SK-N-SH (cell line): ENCODE data around the gene DCAF12L1. TPM values are rescaled to one million over a fixed set of nuclear protein-coding genes. Genes with fewer than 3 reads are reported as not detected.

Experiments used
- CTCF ChIA-PET: fragments of 300-600, 350-600 bp; formaldehyde crosslinking; extraction: SDS; loops from one replicate; lab custom pipeline; 2021; lab: Yijun Ruan, JAX
- POLR2A ChIA-PET: fragments of 350-600 bp; sonication (Branson Sonifier 250); formaldehyde crosslinking; extraction: SDS; loops from one replicate; lab custom pipeline; 2020; ENCODE audit warnings: antibody characterized with exemption, inconsistent platforms; lab: Yijun Ruan, JAX
- DNase-seq: peaks from one replicate; pipeline ENCODE4 v3.0.0; 2012
- H2AFZ ChIP-seq: fragments of 200-600 bp; sonication (generic); 2 replicates; pipeline ENCODE4 v1.8.1; 2016; ENCODE audit warnings: antibody characterized with exemption, mild to moderate bottlenecking, low read depth
- H3F3A ChIP-seq: fragments of 200-600 bp; sonication (generic); replicated peaks from 2 replicates; pipeline ENCODE3; 2016; ENCODE audit warnings: antibody characterized with exemption, mild to moderate bottlenecking; ENCODE audit not compliant: insufficient read depth
- H3K27ac ChIP-seq, 2 experiments: fragments of 200-500 bp in 1 of 2; fragments of 200-600 bp in 1 of 2; sonication (Bioruptor generic) in 1 of 2; sonication (generic), shearing (Covaris generic) in 1 of 2; 2 replicates each; pipeline versions ENCODE4 v1.5.1 to v1.6.1; 2014 to 2016; ENCODE audit warnings: low read depth in 2 of 2, inconsistent platforms in 1 of 2, low read length in 1 of 2, mild to moderate bottlenecking in 1 of 2, mixed read lengths in 1 of 2
- H3K27me3 ChIP-seq: fragments of 200-600 bp; sonication (generic), shearing (Covaris generic); 2 replicates; pipeline ENCODE4 v1.6.1; 2016; ENCODE audit warnings: mixed run types; ENCODE audit not compliant: insufficient read depth
- H3K36me3 ChIP-seq, 2 experiments: fragments of 200-500 bp in 1 of 2; fragments of 200-600 bp in 1 of 2; sonication (Bioruptor generic) in 1 of 2; sonication (generic) in 1 of 2; replicated peaks in 1 of 2; 2 replicates each; pipeline versions ENCODE3 to v1.5.1; 2014 to 2016; ENCODE audit warnings: low read length in 1 of 2, mild to moderate bottlenecking in 1 of 2; ENCODE audit not compliant: insufficient read depth in 2 of 2, control insufficient read depth in 1 of 2
- H3K4me1 ChIP-seq, 2 experiments: fragments of 200-500 bp in 1 of 2; fragments of 200-600 bp in 1 of 2; sonication (Bioruptor generic) in 1 of 2; sonication (generic), shearing (Covaris generic) in 1 of 2; 2 replicates each; pipeline versions ENCODE4 v1.5.1 to v1.6.1; 2014 to 2016; ENCODE audit warnings: low read depth in 1 of 2, low read length in 1 of 2, mixed run types in 1 of 2; ENCODE audit not compliant: insufficient read depth in 2 of 2, control insufficient read depth in 1 of 2
- H3K4me2 ChIP-seq: fragments of 200-600 bp; sonication (generic), shearing (Covaris generic); 2 replicates; pipeline ENCODE4 v1.6.1; 2017; ENCODE audit warnings: mixed run types
- H3K4me3 ChIP-seq, 2 experiments: fragments of 200-500 bp in 1 of 2; fragments of 200-600 bp in 1 of 2; sonication (Bioruptor generic) in 1 of 2; sonication (generic), shearing (Covaris generic) in 1 of 2; 2 replicates each; pipeline versions ENCODE4 v1.5.1 to v1.8.1; 2014 to 2016; ENCODE audit warnings: low read depth in 2 of 2, inconsistent platforms in 1 of 2, low read length in 1 of 2, mild to moderate bottlenecking in 1 of 2, mixed read lengths in 1 of 2, moderate library complexity in 1 of 2
- H3K79me2 ChIP-seq: fragments of 200-600 bp; sonication (generic); 2 replicates; pipeline ENCODE4 v1.8.1; 2017; ENCODE audit warnings: mild to moderate bottlenecking; ENCODE audit not compliant: insufficient read depth
- H3K9ac ChIP-seq: fragments of 200-600 bp; sonication (generic); 2 replicates; pipeline ENCODE4 v1.6.1; 2017; ENCODE audit warnings: mixed run types
- H3K9me2 ChIP-seq: fragments of 200-600 bp; sonication (generic); 2 replicates; pipeline ENCODE4 v1.6.1; 2017; ENCODE audit warnings: mixed run types
- H3K9me3 ChIP-seq: fragments of 200-600 bp; sonication (generic); 2 replicates; pipeline ENCODE4 v1.6.1; 2017; ENCODE audit warnings: mixed run types, mild to moderate bottlenecking, moderate library complexity
- H4K20me1 ChIP-seq: fragments of 200-600 bp; sonication (generic); 2 replicates; pipeline ENCODE4 v1.6.1; 2017; ENCODE audit warnings: mild to moderate bottlenecking, mixed run types; ENCODE audit not compliant: insufficient read depth
- ELF1 ChIP-seq: IDR thresholded peaks from 2 replicates; pipeline ENCODE4 v1.4.0; 2012
- FOSL2 ChIP-seq: IDR thresholded peaks from 2 replicates; pipeline ENCODE4 v1.4.0; 2012; ENCODE audit warnings: low read depth, mild to moderate bottlenecking, moderate library complexity, borderline replicate concordance
- FOXM1 ChIP-seq: IDR thresholded peaks from 2 replicates; pipeline ENCODE4 v1.4.0; 2012; ENCODE audit warnings: low read depth, mild to moderate bottlenecking
- GABPA ChIP-seq: IDR thresholded peaks from 2 replicates; pipeline ENCODE4 v1.4.0; 2012; ENCODE audit warnings: low read depth, mild to moderate bottlenecking
- GATA2 ChIP-seq: sonication (generic); formaldehyde crosslinking; IDR thresholded peaks from 2 replicates; pipeline ENCODE4 v1.5.0; 2020; ENCODE audit warnings: mild to moderate bottlenecking, missing genetic modification reagents
- JUND ChIP-seq: IDR thresholded peaks from 2 replicates; pipeline ENCODE4 v1.4.0; 2012
- NFIC ChIP-seq: IDR thresholded peaks from 2 replicates; pipeline ENCODE4 v1.4.0; 2012; ENCODE audit warnings: borderline replicate concordance
- NRF1 ChIP-seq: IDR thresholded peaks from 2 replicates; pipeline ENCODE4 v1.6.1; 2012; ENCODE audit warnings: low read depth, mild to moderate bottlenecking, low read length
- RCOR1 ChIP-seq: fragments of 150-350 bp; IDR thresholded peaks from 2 replicates; pipeline ENCODE4 v1.6.1; 2017; ENCODE audit warnings: antibody characterized with exemption, low read length
- RFX5 ChIP-seq: IDR thresholded peaks from 2 replicates; pipeline ENCODE4 v1.6.1; 2012; ENCODE audit warnings: mild to moderate bottlenecking, improper control_type of control experiment, low read length
- RXRA ChIP-seq: IDR thresholded peaks from 2 replicates; pipeline ENCODE4 v1.4.0; 2012; ENCODE audit warnings: low read depth, mild to moderate bottlenecking, borderline replicate concordance
- TAF1 ChIP-seq: IDR thresholded peaks from 2 replicates; pipeline ENCODE4 v1.6.1; 2012; ENCODE audit warnings: low read depth, mild to moderate bottlenecking, low read length, moderate library complexity, borderline replicate concordance
- TCF12 ChIP-seq: IDR thresholded peaks from 2 replicates; pipeline ENCODE4 v1.4.0; 2012
- WGBS: methylation state at CpG from one replicate; pipeline ENCODE4 v1.1.6; 2017; ENCODE audit warnings: low lambda C conversion rate; 5-methylcytosine and 5-hydroxymethylcytosine counted together
- polyA plus RNA-seq, 3 experiments: library from polyadenylated mRNA; depleted of rRNA; stranded (reverse); fragments of >200 nt; gene quantifications; 2 replicates each; pipeline ENCODE4 v1.2.3, GENCODE V29; 2012
- small RNA-seq, 7 experiments: library from RNA; depleted of rRNA; stranded (forward); fragments of <200 nt; gene quantifications; one replicate each; pipeline ENCODE3, GENCODE V24; 2012
- TF ChIP-seq, protein P1 (sequence below): IDR thresholded peaks from 2 replicates; pipeline ENCODE4; 2012
- TF ChIP-seq, protein P2 (sequence below): fragments of 200-600 bp; sonication (generic); IDR thresholded peaks from 2 replicates; pipeline ENCODE4 v1.6.1; 2017; ENCODE audit warnings: antibody characterized with exemption, mild to moderate bottlenecking, moderate library complexity

DCAF12L1 gene
- polyA plus RNA-seq, 1 of the 3 experiments (the other 2 are of a cell fraction), result not detected

DNA sequence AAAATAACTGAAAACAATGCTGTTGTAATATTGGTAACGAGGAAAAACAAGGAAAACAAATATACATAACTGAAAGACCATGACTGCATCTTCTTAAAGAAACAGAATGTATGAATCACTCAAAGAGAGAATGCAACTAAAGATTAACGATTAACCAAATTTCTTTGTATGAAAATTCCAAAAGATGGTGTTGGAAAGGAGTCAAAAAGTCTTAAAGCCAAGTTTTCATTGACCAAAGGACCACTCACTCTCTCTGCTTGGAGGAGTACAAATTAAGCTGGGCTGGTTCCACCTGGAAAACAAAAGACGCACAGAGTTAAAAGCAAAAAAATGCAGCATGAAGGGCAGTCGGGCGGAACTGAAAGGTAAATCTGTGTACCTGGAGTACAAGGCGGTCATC lies 1.8 kb downstream of the DCAF12L1 start:
- no peak overlapping the region for H3K27ac ChIP-seq
- POLR2A ChIA-PET, result no interaction called here
- no peak for DNase-seq
- no peaks in the 10 kb centered on the region for H3F3A ChIP-seq
- no peak overlapping the region for H2AFZ ChIP-seq
- no peaks in the 10 kb centered on the region for H3K79me2 ChIP-seq
- TF ChIP-seq, protein P1, sequence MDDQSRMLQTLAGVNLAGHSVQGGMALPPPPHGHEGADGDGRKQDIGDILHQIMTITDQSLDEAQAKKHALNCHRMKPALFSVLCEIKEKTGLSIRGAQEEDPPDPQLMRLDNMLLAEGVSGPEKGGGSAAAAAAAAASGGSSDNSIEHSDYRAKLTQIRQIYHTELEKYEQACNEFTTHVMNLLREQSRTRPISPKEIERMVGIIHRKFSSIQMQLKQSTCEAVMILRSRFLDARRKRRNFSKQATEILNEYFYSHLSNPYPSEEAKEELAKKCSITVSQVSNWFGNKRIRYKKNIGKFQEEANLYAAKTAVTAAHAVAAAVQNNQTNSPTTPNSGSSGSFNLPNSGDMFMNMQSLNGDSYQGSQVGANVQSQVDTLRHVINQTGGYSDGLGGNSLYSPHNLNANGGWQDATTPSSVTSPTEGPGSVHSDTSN, result no peak
- TF ChIP-seq GATA2 (no peak), NFIC (no peak), JUND (no peak), NRF1 (no peak)
- TF ChIP-seq, all 33 proteins: peak for 0
- no peaks in the 10 kb centered on the region for H3K27me3 ChIP-seq
- H3K36me3 ChIP-seq, result no peaks in the 10 kb centered on the region
- no peak overlapping the region for H3K9ac ChIP-seq
- no peaks in the 10 kb centered on the region for H3K9me3 ChIP-seq
- no peaks in the 10 kb centered on the region for H3K4me1 ChIP-seq
- H3K4me3 ChIP-seq, result no peak overlapping the region
- 14% methylated on average over 6 of the region's 6 CpGs for WGBS
- no peaks in the 10 kb centered on the region for H3K9me2 ChIP-seq
- CTCF ChIA-PET, result no interaction called here
- no peak overlapping the region for H3K4me2 ChIP-seq
- H4K20me1 ChIP-seq, result no peaks in the 10 kb centered on the region

DNA sequence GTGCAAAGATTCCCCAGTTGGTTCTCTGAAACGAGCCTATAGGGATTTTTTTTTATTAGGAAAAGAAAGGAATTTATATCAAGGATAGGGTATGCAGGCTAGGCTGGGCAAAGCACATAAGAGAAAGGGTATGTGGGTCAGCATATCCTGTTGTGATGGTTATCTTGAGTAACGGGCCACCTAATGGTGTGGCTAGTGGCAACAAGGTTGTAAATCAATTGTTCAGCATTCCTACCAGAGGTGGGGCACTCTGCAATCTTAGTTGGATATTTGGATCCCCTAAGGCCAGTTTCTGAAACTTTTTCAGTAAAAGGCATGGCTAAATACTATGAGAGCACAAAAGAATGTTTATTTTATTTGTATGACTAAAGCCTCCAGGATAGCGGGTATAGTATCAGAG lies 42.7 kb downstream of the DCAF12L1 start:
- DNase-seq, result no peak

More for the DNA sequence above, 42.7 kb downstream of the DCAF12L1 start:
- no peak overlapping the region for H2AFZ ChIP-seq
- H3K27ac ChIP-seq, result no peak overlapping the region
- H3K4me2 ChIP-seq, result no peak overlapping the region
- TF ChIP-seq RXRA (no peak), RCOR1 (no peak), TCF12 (no peak), ELF1 (no peak), NFIC (no peak), GABPA (no peak), FOSL2 (no peak), FOXM1 (no peak), RFX5 (no peak), TAF1 (no peak)
- TF ChIP-seq, protein P2, sequence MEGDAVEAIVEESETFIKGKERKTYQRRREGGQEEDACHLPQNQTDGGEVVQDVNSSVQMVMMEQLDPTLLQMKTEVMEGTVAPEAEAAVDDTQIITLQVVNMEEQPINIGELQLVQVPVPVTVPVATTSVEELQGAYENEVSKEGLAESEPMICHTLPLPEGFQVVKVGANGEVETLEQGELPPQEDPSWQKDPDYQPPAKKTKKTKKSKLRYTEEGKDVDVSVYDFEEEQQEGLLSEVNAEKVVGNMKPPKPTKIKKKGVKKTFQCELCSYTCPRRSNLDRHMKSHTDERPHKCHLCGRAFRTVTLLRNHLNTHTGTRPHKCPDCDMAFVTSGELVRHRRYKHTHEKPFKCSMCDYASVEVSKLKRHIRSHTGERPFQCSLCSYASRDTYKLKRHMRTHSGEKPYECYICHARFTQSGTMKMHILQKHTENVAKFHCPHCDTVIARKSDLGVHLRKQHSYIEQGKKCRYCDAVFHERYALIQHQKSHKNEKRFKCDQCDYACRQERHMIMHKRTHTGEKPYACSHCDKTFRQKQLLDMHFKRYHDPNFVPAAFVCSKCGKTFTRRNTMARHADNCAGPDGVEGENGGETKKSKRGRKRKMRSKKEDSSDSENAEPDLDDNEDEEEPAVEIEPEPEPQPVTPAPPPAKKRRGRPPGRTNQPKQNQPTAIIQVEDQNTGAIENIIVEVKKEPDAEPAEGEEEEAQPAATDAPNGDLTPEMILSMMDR, result no peak
- no peak overlapping the region for H3K9ac ChIP-seq
- 4% methylated on average over 3 of the region's 3 CpGs for WGBS
- H3F3A ChIP-seq, result no peaks in the 10 kb centered on the region
- H3K9me2 ChIP-seq, result no peaks in the 10 kb centered on the region
- no peaks in the 10 kb centered on the region for H4K20me1 ChIP-seq
- H3K4me3 ChIP-seq, result no peak overlapping the region
- H3K9me3 ChIP-seq, result no peaks in the 10 kb centered on the region
- no peaks in the 10 kb centered on the region for H3K36me3 ChIP-seq
- ChIA-PET POLR2A (no interaction called here), CTCF (no interaction called here)
- H3K27me3 ChIP-seq, result no peaks in the 10 kb centered on the region
- no peaks in the 10 kb centered on the region for H3K79me2 ChIP-seq
- H3K4me1 ChIP-seq, result no peaks in the 10 kb centered on the region

Small RNA genes within 50 kb of the gene (small RNA-seq; reads per million reads assigned to genes)
- gene Z69908.1, result 0 reads per million in 7 experiments
